Vagina (tissue), 2 donors: Measurements from ENCODE around the gene PROKR1.
"Not testable (repeated sequence)": the region's sequence is repeated elsewhere in the genome, so short reads cannot be mapped to it uniquely, and the experiment has no call there.

ENCODE experiments used
- POLR2A ChIP-seq, 2 donors: fragments of 450-650 bp; IDR thresholded peaks; one replicate each; pipeline ENCODE4 v1.6.1; 2017; ENCODE audit warnings: antibody characterized with exemption in 2 of 2, mild to moderate bottlenecking in 2 of 2, moderate library complexity in 2 of 2
- POLR2AphosphoS5 ChIP-seq, 2 donors: sonication (generic); formaldehyde crosslinking; IDR thresholded peaks; one replicate each; pipeline ENCODE4 v1.9.0; 2017; ENCODE audit warnings: antibody characterized with exemption in 2 of 2, mild to moderate bottlenecking in 2 of 2, low read depth in 1 of 2; ENCODE audit not compliant: insufficient read depth in 1 of 2
- TF ChIP-seq, protein P1 (sequence below), 3 experiments: fragments of 450-650 bp in 2 of 3; fragments of 200-600 bp in 1 of 3; sonication (generic) in 1 of 3; IDR thresholded peaks; one replicate each; pipeline ENCODE4 v1.5.1; 2017 to 2019; ENCODE audit warnings: antibody characterized with exemption in 3 of 3, mild to moderate bottlenecking in 2 of 3, moderate library complexity in 2 of 3

DNA sequence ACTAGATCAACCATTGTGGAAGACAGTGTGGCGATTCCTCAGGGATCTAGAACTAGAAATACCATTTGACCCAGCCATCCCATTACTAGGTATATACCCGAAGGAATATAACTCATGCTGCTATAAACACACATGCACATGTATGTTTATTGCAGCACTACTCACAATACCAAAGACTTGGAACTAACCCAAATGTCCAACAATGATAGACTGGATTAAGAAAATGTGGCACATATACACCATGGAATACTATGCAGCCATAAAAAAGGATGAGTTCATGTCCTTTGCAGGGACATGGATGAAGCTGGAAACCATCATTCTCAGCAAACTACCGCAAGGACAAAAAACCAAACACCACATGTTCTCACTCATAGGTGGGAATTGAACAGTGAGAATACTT lies 42.9 kb upstream of the PROKR1 start:
- TF ChIP-seq, protein P1, sequence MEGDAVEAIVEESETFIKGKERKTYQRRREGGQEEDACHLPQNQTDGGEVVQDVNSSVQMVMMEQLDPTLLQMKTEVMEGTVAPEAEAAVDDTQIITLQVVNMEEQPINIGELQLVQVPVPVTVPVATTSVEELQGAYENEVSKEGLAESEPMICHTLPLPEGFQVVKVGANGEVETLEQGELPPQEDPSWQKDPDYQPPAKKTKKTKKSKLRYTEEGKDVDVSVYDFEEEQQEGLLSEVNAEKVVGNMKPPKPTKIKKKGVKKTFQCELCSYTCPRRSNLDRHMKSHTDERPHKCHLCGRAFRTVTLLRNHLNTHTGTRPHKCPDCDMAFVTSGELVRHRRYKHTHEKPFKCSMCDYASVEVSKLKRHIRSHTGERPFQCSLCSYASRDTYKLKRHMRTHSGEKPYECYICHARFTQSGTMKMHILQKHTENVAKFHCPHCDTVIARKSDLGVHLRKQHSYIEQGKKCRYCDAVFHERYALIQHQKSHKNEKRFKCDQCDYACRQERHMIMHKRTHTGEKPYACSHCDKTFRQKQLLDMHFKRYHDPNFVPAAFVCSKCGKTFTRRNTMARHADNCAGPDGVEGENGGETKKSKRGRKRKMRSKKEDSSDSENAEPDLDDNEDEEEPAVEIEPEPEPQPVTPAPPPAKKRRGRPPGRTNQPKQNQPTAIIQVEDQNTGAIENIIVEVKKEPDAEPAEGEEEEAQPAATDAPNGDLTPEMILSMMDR (IDR thresholded peaks at IDR 0.05) = not testable (repeated sequence)
- TF ChIP-seq POLR2AphosphoS5 (IDR thresholded peaks at IDR 0.05; ENCODE audit: insufficient read depth in 1 of 2, low read depth in 1 of 2); POLR2A (IDR thresholded peaks at IDR 0.05): not testable (repeated sequence)
